CD4-positive, alpha-beta T cell (primary cell): ENCODE results near the gene DNAJB6. TPM values are rescaled to one million over a fixed set of nuclear protein-coding genes. Genes with fewer than 3 reads are reported as not detected.

Experiments
- ATAC-seq: fragments of 200-7000 bp; cut with Tn5 transposase; one replicate; pipeline ENCODE4 v1.10.0; 2022; ENCODE audit warnings: mild to moderate bottlenecking; ENCODE audit not compliant: poor library complexity
- CTCF ChIA-PET: fragments of 350-600 bp; sonication (Branson Sonifier 250); formaldehyde crosslinking; loops from one replicate; lab custom pipeline; 2021; ENCODE audit warnings: antibody characterized with exemption, inconsistent platforms; lab: Charles Lee
- POLR2A ChIA-PET: fragments of 350-600 bp; sonication (Branson Sonifier 250); formaldehyde crosslinking; loops from one replicate; lab custom pipeline; 2021; ENCODE audit warnings: antibody characterized with exemption, inconsistent platforms; lab: Charles Lee
- DNase-seq, 14 experiments: peaks; one replicate each; pipeline ENCODE4 v3.0.0-alpha.2; 2013 to 2020; ENCODE audit warnings: mixed read lengths in 2 of 14
- H3K27ac ChIP-seq, 2 donors: one replicate each; pipeline versions ENCODE4 v1.5.1 to v1.7.0; 2013; ENCODE audit warnings: low read length in 2 of 2, low read depth in 1 of 2, mild to moderate bottlenecking in 1 of 2
- H3K27me3 ChIP-seq, 2 experiments: 1 replicate in 1 of 2; 2 replicates in 1 of 2; pipeline versions ENCODE4 v1.6.1 to v1.7.0; 2013; ENCODE audit warnings: low read length in 2 of 2, control low read depth in 1 of 2, mild to moderate bottlenecking in 1 of 2, moderate library complexity in 1 of 2; ENCODE audit not compliant: insufficient read depth in 2 of 2, control insufficient read depth in 1 of 2
- H3K36me3 ChIP-seq: one replicate; pipeline ENCODE4 v1.6.1; 2013; ENCODE audit warnings: low read length, control low read depth; ENCODE audit not compliant: insufficient read depth
- H3K4me1 ChIP-seq: one replicate; pipeline ENCODE4 v1.6.1; 2013; ENCODE audit warnings: low read length, control low read depth; ENCODE audit not compliant: insufficient read depth
- H3K4me3 ChIP-seq: one replicate; pipeline ENCODE4 v1.5.1; 2013; ENCODE audit warnings: mild to moderate bottlenecking, low read length, moderate library complexity
- H3K9me3 ChIP-seq, 2 experiments: 1 replicate in 1 of 2; 2 replicates in 1 of 2; pipeline versions ENCODE4 v1.6.1 to v1.7.0; 2013; ENCODE audit warnings: low read length in 2 of 2, mild to moderate bottlenecking in 2 of 2, control low read depth in 1 of 2, moderate library complexity in 1 of 2; ENCODE audit not compliant: control insufficient read depth in 1 of 2, insufficient read depth in 1 of 2
- H3K27ac Mint-ChIP-seq: one replicate; pipeline ENCODE4 v1.8.0; 2020; ENCODE audit warnings: mixed read lengths
- H3K27me3 Mint-ChIP-seq: one replicate; pipeline ENCODE4 v1.8.0; 2021; ENCODE audit warnings: mixed read lengths
- H3K36me3 Mint-ChIP-seq: one replicate; pipeline ENCODE4 v1.8.0; 2021; ENCODE audit warnings: low read depth, mixed read lengths
- H3K4me1 Mint-ChIP-seq: one replicate; pipeline ENCODE4 v1.8.0; 2021; ENCODE audit warnings: low read depth, mixed read lengths
- H3K4me3 Mint-ChIP-seq: one replicate; pipeline ENCODE4 v1.8.0; 2020; ENCODE audit warnings: mild to moderate bottlenecking, mixed read lengths
- H3K9me3 Mint-ChIP-seq: one replicate; pipeline ENCODE4 v1.8.0; 2020; ENCODE audit warnings: mixed read lengths
- intact Hi-C, 2 experiments: fragments of 100-400 bp; cut with DNase I in 1 of 2; cut with micrococcal nuclease in 1 of 2; formaldehyde crosslinking; loops; one replicate each; pipeline versions ENCODE4 v1.15.1 to v1.9.0; 2023 to 2025; cut with DNase I, micrococcal nuclease
- total RNA-seq, 174 experiments: library from RNA in 2 of 174; stranded (reverse) in 2 of 174; gene quantifications; one replicate each; pipeline ENCODE4 v1.2.3 and lab custom pipeline; 2021 to 2026
- TF ChIP-seq, protein P1 (sequence below): fragments of 200-600 bp; IDR thresholded peaks from one replicate; pipeline ENCODE4 v1.8.0; 2022; ENCODE audit warnings: antibody characterized with exemption, mild to moderate bottlenecking

The DNAJB6 gene
- total RNA-seq, 2 experiments from 2014 or later, result 232 to 242 TPM

GRCh38 chr7:157339777-157340677, 3.2 kb downstream of the DNAJB6 start:
- Mint-ChIP-seq H3K4me1 (peaks cover 59% of the 10 kb centered on the region), H3K9me3 (no peaks in the 10 kb centered on the region), H3K27me3 (peaks cover 4% of the 10 kb centered on the region), H3K27ac (peak overlapping the region; percentile 57), H3K36me3 (peaks cover 45% of the 10 kb centered on the region), H3K4me3 (peak overlapping the region; percentile 72)
- Histone ChIP-seq H3K9me3 (no peaks in the 10 kb centered on the region), H3K27me3 (no peaks in the 10 kb centered on the region), H3K27ac (no peak overlapping the region), H3K4me1 (peaks cover 78% of the 10 kb centered on the region), H3K36me3 (no peaks in the 10 kb centered on the region), H3K4me3 (no peak overlapping the region)
- POLR2A ChIA-PET, result interaction anchor here (4.4 kb wide), 1 partner anchor 38 kb away, joined by 38 read pairs; no protein-coding TSS in a partner anchor
- peak; percentile 36 for ATAC-seq
- CTCF ChIA-PET, result interaction anchor here (0.6 to 1.2 kb wide), 3 partner anchors 7 to 32 kb away, joined by 3 to 4 read pairs (median 3); no protein-coding TSS in a partner anchor
- intact Hi-C loops, result loop anchor here (1.0 to 5.0 kb wide), 7 partner anchors 38 to 368 kb away; no protein-coding TSS in a partner anchor
- TF ChIP-seq, protein P1, sequence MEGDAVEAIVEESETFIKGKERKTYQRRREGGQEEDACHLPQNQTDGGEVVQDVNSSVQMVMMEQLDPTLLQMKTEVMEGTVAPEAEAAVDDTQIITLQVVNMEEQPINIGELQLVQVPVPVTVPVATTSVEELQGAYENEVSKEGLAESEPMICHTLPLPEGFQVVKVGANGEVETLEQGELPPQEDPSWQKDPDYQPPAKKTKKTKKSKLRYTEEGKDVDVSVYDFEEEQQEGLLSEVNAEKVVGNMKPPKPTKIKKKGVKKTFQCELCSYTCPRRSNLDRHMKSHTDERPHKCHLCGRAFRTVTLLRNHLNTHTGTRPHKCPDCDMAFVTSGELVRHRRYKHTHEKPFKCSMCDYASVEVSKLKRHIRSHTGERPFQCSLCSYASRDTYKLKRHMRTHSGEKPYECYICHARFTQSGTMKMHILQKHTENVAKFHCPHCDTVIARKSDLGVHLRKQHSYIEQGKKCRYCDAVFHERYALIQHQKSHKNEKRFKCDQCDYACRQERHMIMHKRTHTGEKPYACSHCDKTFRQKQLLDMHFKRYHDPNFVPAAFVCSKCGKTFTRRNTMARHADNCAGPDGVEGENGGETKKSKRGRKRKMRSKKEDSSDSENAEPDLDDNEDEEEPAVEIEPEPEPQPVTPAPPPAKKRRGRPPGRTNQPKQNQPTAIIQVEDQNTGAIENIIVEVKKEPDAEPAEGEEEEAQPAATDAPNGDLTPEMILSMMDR, result peak; percentile 88
- peak; percentile 44 to 83 (median 58) for DNase-seq

GRCh38 chr7:157347217-157347904, 10.6 kb downstream of the DNAJB6 start:
- H3K4me1 Mint-ChIP-seq, result peaks cover 83% of the 10 kb centered on the region
- no peaks in the 10 kb centered on the region for H3K27me3 ChIP-seq
- ATAC-seq (no peak), DNase-seq (peak in 1 of 14 experiments; percentile 49)
- peak overlapping the region; percentile 48 for H3K4me3 Mint-ChIP-seq
- no peaks in the 10 kb centered on the region for H3K9me3 Mint-ChIP-seq
- H3K27me3 Mint-ChIP-seq, result no peaks in the 10 kb centered on the region
- H3K36me3 ChIP-seq, result peaks cover 8% of the 10 kb centered on the region
- no peak overlapping the region for H3K4me3 ChIP-seq
- H3K27ac Mint-ChIP-seq, result peak overlapping the region; percentile 15
- peaks cover 30% of the 10 kb centered on the region for H3K36me3 Mint-ChIP-seq
- TF ChIP-seq, protein P1, result no peak
- intact Hi-C loops, result no loop called here
- H3K4me1 ChIP-seq, result peaks cover 93% of the 10 kb centered on the region
- no peaks in the 10 kb centered on the region for H3K9me3 ChIP-seq
- H3K27ac ChIP-seq, result no peak overlapping the region
- POLR2A ChIA-PET, result interaction anchor here (0.9 kb wide), 1 partner anchor 9 kb away, joined by 3 read pairs; no protein-coding TSS in a partner anchor
- CTCF ChIA-PET, result interaction anchor here (0.6 kb wide), 1 partner anchor 8 kb away, joined by 4 read pairs; no protein-coding TSS in a partner anchor

DNA sequence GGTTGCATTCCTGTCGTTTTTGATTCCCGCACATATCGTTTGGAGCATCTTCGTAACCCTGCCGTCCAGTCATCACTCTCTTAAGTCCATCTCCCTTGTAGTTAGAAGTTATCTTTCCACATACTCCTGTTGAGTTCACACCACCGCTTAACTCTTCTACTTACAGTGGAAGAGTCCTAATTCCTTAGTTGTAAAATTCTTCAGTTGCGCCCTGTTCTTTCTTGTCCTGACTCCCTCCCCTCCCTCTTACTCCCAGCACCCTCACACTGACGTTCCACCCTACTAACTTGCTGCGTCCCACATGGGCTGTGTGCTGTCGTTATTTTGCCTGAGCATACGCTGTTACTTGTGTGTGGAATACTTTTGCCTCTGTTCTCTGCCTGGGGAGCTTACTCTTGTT, 11.7 kb downstream of the DNAJB6 start:
- H3K9me3 ChIP-seq, result no peaks in the 10 kb centered on the region
- ATAC-seq, result no peak
- DNase-seq, result no peak
- no peak overlapping the region for H3K27ac ChIP-seq
- H3K36me3 Mint-ChIP-seq, result peaks cover 23% of the 10 kb centered on the region
- H3K27me3 ChIP-seq, result no peaks in the 10 kb centered on the region
- no peak overlapping the region for H3K4me3 ChIP-seq
- CTCF ChIA-PET, result no interaction called here
- H3K27me3 Mint-ChIP-seq, result no peaks in the 10 kb centered on the region
- intact Hi-C loops, result no loop called here
- H3K36me3 ChIP-seq, result peaks cover 8% of the 10 kb centered on the region
- POLR2A ChIA-PET, result no interaction called here
- TF ChIP-seq, protein P1, result no peak
- H3K4me3 Mint-ChIP-seq, result peak overlapping the region; percentile 57
- H3K4me1 Mint-ChIP-seq, result peaks cover 83% of the 10 kb centered on the region
- H3K9me3 Mint-ChIP-seq, result no peaks in the 10 kb centered on the region
- no peak overlapping the region for H3K27ac Mint-ChIP-seq
- peaks cover 93% of the 10 kb centered on the region for H3K4me1 ChIP-seq
